H9 (cell line): ENCODE results near the gene TSPYL4. TPM values are rescaled to one million over a fixed set of nuclear protein-coding genes. Genes with fewer than 3 reads are reported as not detected.

Source experiments
- DNase-seq: peaks from one replicate; pipeline ENCODE4 v3.0.0-alpha.2; 2017
- H2AFZ ChIP-seq: one replicate; pipeline ENCODE4 v1.6.1; 2013; ENCODE audit warnings: mild to moderate bottlenecking, low read length, control low read depth, moderate library complexity
- H2AK5ac ChIP-seq: 2 replicates; pipeline ENCODE4 v1.6.1; 2013; ENCODE audit warnings: low read length, control low read depth, mixed read lengths; ENCODE audit not compliant: insufficient read length
- H2BK120ac ChIP-seq: one replicate; pipeline ENCODE4 v1.6.1; 2013; ENCODE audit warnings: low read depth, mild to moderate bottlenecking, low read length, control low read depth, inconsistent platforms; ENCODE audit not compliant: poor library complexity, severe bottlenecking
- H2BK12ac ChIP-seq: 2 replicates; pipeline ENCODE4 v1.6.1; 2013; ENCODE audit warnings: low read length, control low read depth, mixed read lengths, low read depth; ENCODE audit not compliant: insufficient read length
- H2BK15ac ChIP-seq: 2 replicates; pipeline ENCODE4 v1.6.1; 2013; ENCODE audit warnings: low read depth, low read length, control low read depth
- H2BK20ac ChIP-seq: one replicate; pipeline ENCODE4 v1.6.1; 2013; ENCODE audit warnings: low read depth, mild to moderate bottlenecking, low read length, control low read depth, inconsistent platforms; ENCODE audit not compliant: poor library complexity, severe bottlenecking
- H2BK5ac ChIP-seq: 2 replicates; pipeline ENCODE4 v1.6.1; 2013; ENCODE audit warnings: low read length, control low read depth, mixed read lengths; ENCODE audit not compliant: insufficient read length
- H3K14ac ChIP-seq: 2 replicates; pipeline ENCODE4 v1.6.1; 2013; ENCODE audit warnings: low read length, control low read depth; ENCODE audit not compliant: insufficient read depth
- H3K18ac ChIP-seq: 2 replicates; pipeline ENCODE4 v1.6.1; 2013; ENCODE audit warnings: low read depth, mild to moderate bottlenecking, mixed read lengths, low read length, control low read depth; ENCODE audit not compliant: insufficient read length
- H3K23ac ChIP-seq: 2 replicates; pipeline ENCODE4 v1.6.1; 2013; ENCODE audit warnings: low read length, control low read depth, mixed read lengths, low read depth; ENCODE audit not compliant: insufficient read length
- H3K23me2 ChIP-seq: 2 replicates; pipeline ENCODE4 v1.6.1; 2013; ENCODE audit warnings: low read depth, mild to moderate bottlenecking, mixed read lengths, low read length, control low read depth; ENCODE audit not compliant: insufficient read length, poor library complexity, severe bottlenecking
- H3K27ac ChIP-seq: 2 replicates; pipeline ENCODE4 v1.5.1; 2013; ENCODE audit warnings: low read length, control low read depth, mixed read lengths, low read depth; ENCODE audit not compliant: insufficient read length
- H3K27me3 ChIP-seq: 2 replicates; pipeline ENCODE4 v1.6.1; 2013; ENCODE audit warnings: low read length, control low read depth, inconsistent platforms; ENCODE audit not compliant: insufficient read depth
- H3K4ac ChIP-seq: 2 replicates; pipeline ENCODE4 v1.6.1; 2013; ENCODE audit warnings: low read depth, mild to moderate bottlenecking, control low read depth, inconsistent platforms, low read length, moderate library complexity
- H3K4me1 ChIP-seq: 2 replicates; pipeline ENCODE4 v1.6.1; 2013; ENCODE audit warnings: low read length, control low read depth, inconsistent platforms; ENCODE audit not compliant: insufficient read depth
- H3K4me2 ChIP-seq: 2 replicates; pipeline ENCODE4 v1.6.1; 2013; ENCODE audit warnings: low read length, control low read depth, mixed read lengths; ENCODE audit not compliant: insufficient read length, insufficient read depth
- H3K56ac ChIP-seq: 2 replicates; pipeline ENCODE4 v1.6.1; 2013; ENCODE audit warnings: low read depth, mild to moderate bottlenecking, mixed read lengths, low read length, control low read depth; ENCODE audit not compliant: insufficient read length
- H3K79me1 ChIP-seq: 2 replicates; pipeline ENCODE4 v1.6.1; 2013; ENCODE audit warnings: low read depth, mild to moderate bottlenecking, moderate library complexity, low read length, control low read depth, inconsistent platforms; ENCODE audit not compliant: insufficient read depth, poor library complexity, severe bottlenecking
- H3K79me2 ChIP-seq: 2 replicates; pipeline ENCODE4 v1.6.1; 2013; ENCODE audit warnings: low read length, control low read depth, inconsistent platforms; ENCODE audit not compliant: insufficient read depth
- H3K9ac ChIP-seq: 2 replicates; pipeline ENCODE4 v1.6.1; 2013; ENCODE audit warnings: low read length, control low read depth, mixed read lengths; ENCODE audit not compliant: insufficient read length; ENCODE audit errors: extremely low read depth
- H3K9me3 ChIP-seq: one replicate; pipeline ENCODE4 v1.6.1; 2013; ENCODE audit warnings: low read depth, low read length, inconsistent platforms; ENCODE audit not compliant: control insufficient read depth
- H3T11ph ChIP-seq: one replicate; pipeline ENCODE4 v1.6.1; 2013; ENCODE audit warnings: mild to moderate bottlenecking, low read length, control low read depth, inconsistent platforms
- H4K20me1 ChIP-seq: one replicate; pipeline ENCODE4 v1.6.1; 2013; ENCODE audit not compliant: control insufficient read depth, insufficient read length, insufficient read depth
- H4K5ac ChIP-seq: 2 replicates; pipeline ENCODE4 v1.6.1; 2013; ENCODE audit warnings: low read depth, mild to moderate bottlenecking, mixed read lengths, low read length, control low read depth; ENCODE audit not compliant: insufficient read length
- H4K8ac ChIP-seq: replicated peaks from 2 replicates; pipeline ENCODE4 v1.6.1; 2013; ENCODE audit warnings: low read length, control low read depth, mixed read lengths, low read depth; ENCODE audit not compliant: insufficient read length
- H4K91ac ChIP-seq: 2 replicates; pipeline ENCODE4 v1.6.1; 2013; ENCODE audit warnings: low read depth, mild to moderate bottlenecking, moderate library complexity, mixed read lengths, low read length, control low read depth; ENCODE audit not compliant: insufficient read length
- H3K27ac Mint-ChIP-seq, 3 experiments: 2 replicates in 2 of 3; 3 replicates in 1 of 3; pipeline ENCODE4 v1.8.0; 2020 to 2021; ENCODE audit warnings: mixed read lengths in 3 of 3, mild to moderate bottlenecking in 1 of 3, moderate library complexity in 1 of 3
- H3K27me3 Mint-ChIP-seq: 2 replicates; pipeline ENCODE4 v1.8.0; 2021; ENCODE audit warnings: low read depth, mild to moderate bottlenecking, moderate library complexity, mixed read lengths
- H3K36me3 Mint-ChIP-seq, 3 experiments: 2 replicates in 2 of 3; 3 replicates in 1 of 3; pipeline ENCODE4 v1.8.0; 2020 to 2021; ENCODE audit warnings: low read depth in 3 of 3, mixed read lengths in 3 of 3; ENCODE audit not compliant: insufficient read depth in 1 of 3
- H3K4me1 Mint-ChIP-seq, 2 experiments: 2 replicates each; pipeline ENCODE4 v1.8.0; 2020; ENCODE audit warnings: mixed read lengths in 2 of 2
- H3K4me3 Mint-ChIP-seq, 2 experiments: 2 replicates in 1 of 2; 3 replicates in 1 of 2; pipeline ENCODE4 v1.8.0; 2020 to 2021; ENCODE audit warnings: mild to moderate bottlenecking in 2 of 2, mixed read lengths in 2 of 2, moderate library complexity in 1 of 2
- H3K9me3 Mint-ChIP-seq, 2 experiments: 2 replicates in 1 of 2; 3 replicates in 1 of 2; pipeline ENCODE4 v1.8.0; 2020; ENCODE audit warnings: mild to moderate bottlenecking in 2 of 2, mixed read lengths in 2 of 2, moderate library complexity in 1 of 2
- CTCF ChIP-seq: fragments of 200-600 bp; sonication (generic); conservative IDR thresholded peaks from 3 replicates; pipeline ENCODE4 v1.8.0; 2021; ENCODE audit warnings: antibody characterized with exemption, mild to moderate bottlenecking
- WGBS: extraction: QIAGEN DNeasy Blood & Tissue Kit; methylation state at CpG from one replicate; pipeline ENCODE4 v1.1.7; 2013; ENCODE audit warnings: missing lambda C conversion rate, low lambda C conversion rate, mixed read lengths; ENCODE audit not compliant: insufficient read length; ENCODE audit errors: extremely low coverage; 5-methylcytosine and 5-hydroxymethylcytosine counted together
- total RNA-seq: library from RNA; stranded (reverse); gene quantifications from 2 replicates; pipeline ENCODE4 v1.2.1, GENCODE V29; 2021

Gene TSPYL4
- total RNA-seq, 1 experiment from 2014 or later: 19.0 TPM

GRCh38 chr6:116254297-116255056 lies 602 bp upstream of the TSPYL4 start:
- no peaks in the 10 kb centered on the region for H4K20me1 ChIP-seq
- no peak for DNase-seq
- WGBS: 100% methylated on average over 1 of the region's 4 CpGs
- peak overlapping the region; percentile 96 for H3K9ac ChIP-seq
- H3K79me2 ChIP-seq: peaks cover 3% of the 10 kb centered on the region; the same call in 1 of the 2 replicates
- H2BK12ac ChIP-seq: no peak overlapping the region
- no peak overlapping the region for H4K5ac ChIP-seq
- H3K23ac ChIP-seq: no peak overlapping the region
- peak overlapping the region; percentile 17 for H3K18ac ChIP-seq
- H3K23me2 ChIP-seq: peaks cover 9% of the 10 kb centered on the region
- no peaks in the 10 kb centered on the region for H3K79me1 ChIP-seq
- Mint-ChIP-seq H3K27ac (no peak overlapping the region), H3K36me3 (peaks cover 4 to 12% (median 6%) of the 10 kb centered on the region in 3 experiments; a peak in 4 of 7 replicates), H3K27me3 (no peaks in the 10 kb centered on the region), H3K9me3 (no peaks in the 10 kb centered on the region), H3K4me3 (no peak overlapping the region), H3K4me1 (peaks cover 26 to 28% of the 10 kb centered on the region in 2 experiments)
- H3K56ac ChIP-seq: no peak overlapping the region
- no peak overlapping the region for H2BK120ac ChIP-seq
- H2AK5ac ChIP-seq: no peak overlapping the region
- no peak for TF ChIP-seq CTCF
- no peak overlapping the region; the same call in 1 of the 2 replicates for H3K4ac ChIP-seq
- H4K91ac ChIP-seq: no peak overlapping the region
- no peak overlapping the region for H2BK15ac ChIP-seq
- no peaks in the 10 kb centered on the region for H3K9me3 ChIP-seq
- H4K8ac ChIP-seq: no peak overlapping the region
- no peak overlapping the region for H2AFZ ChIP-seq
- H3T11ph ChIP-seq: peak overlapping the region; percentile 96
- H3K27ac ChIP-seq: no peak overlapping the region
- no peak overlapping the region for H2BK20ac ChIP-seq
- H3K4me2 ChIP-seq: peak overlapping the region; percentile 75
- H3K27me3 ChIP-seq: no peaks in the 10 kb centered on the region
- H3K14ac ChIP-seq: peak overlapping the region; percentile 81; the same call in 1 of the 2 replicates
- H3K4me1 ChIP-seq: peaks cover 10% of the 10 kb centered on the region; the same call in 1 of the 2 replicates
- H2BK5ac ChIP-seq: no peak overlapping the region
